PC-9 (cell line): ENCODE data around the gene NLGN1. TPM values are rescaled to one million over a fixed set of nuclear protein-coding genes. Genes with fewer than 3 reads are reported as not detected.

Experiments
- BruUV-seq: library from RNA; stranded (reverse); fragments of 400-500 nt; replicated peaks from 2 replicates; lab custom pipeline; 2021; lab: Mats Ljungman, UMichigan
- CTCF ChIA-PET: fragments of 300-600 bp; sonication (Branson Sonifier 250); formaldehyde crosslinking; loops from one replicate; lab custom pipeline; 2022; ENCODE audit warnings: antibody characterized with exemption; lab: Charles Lee
- POLR2A ChIA-PET: fragments of 300-600 bp; sonication (Branson Sonifier 250); formaldehyde crosslinking; loops from one replicate; lab custom pipeline; 2022; ENCODE audit warnings: antibody characterized with exemption; ENCODE audit not compliant: unreplicated experiment; lab: Charles Lee
- DNase-seq, 2 experiments: peaks; one replicate each; pipeline versions ENCODE4 v3.0.0 to v3.0.0-alpha.2; 2015 to 2022; ENCODE audit warnings: mixed read lengths in 1 of 2
- H2AFZ ChIP-seq: fragments of 200-600 bp; sonication (generic); 2 replicates; pipeline ENCODE4 v1.8.1; 2017; ENCODE audit warnings: antibody characterized with exemption
- H3F3A ChIP-seq: fragments of 200-600 bp; sonication (generic); 2 replicates; pipeline ENCODE4 v1.8.1; 2017; ENCODE audit warnings: antibody characterized with exemption, mild to moderate bottlenecking, low read depth; ENCODE audit not compliant: insufficient read depth
- H3K27ac ChIP-seq: fragments of 200-600 bp; sonication (generic); 2 replicates; pipeline ENCODE4 v1.6.1; 2016; ENCODE audit warnings: mixed run types
- H3K27me3 ChIP-seq: fragments of 200-600 bp; sonication (generic); 2 replicates; pipeline ENCODE4 v1.6.1; 2016; ENCODE audit warnings: low read depth, mixed run types; ENCODE audit not compliant: insufficient read depth
- H3K36me3 ChIP-seq: fragments of 200-600 bp; sonication (generic); 2 replicates; pipeline ENCODE4 v1.6.1; 2016; ENCODE audit warnings: low read depth, mixed run types
- H3K4me1 ChIP-seq: fragments of 200-600 bp; sonication (generic); replicated peaks from 2 replicates; pipeline ENCODE4 v1.6.1; 2016; ENCODE audit warnings: mixed run types; ENCODE audit not compliant: insufficient read depth
- H3K4me2 ChIP-seq: fragments of 200-600 bp; sonication (generic); 2 replicates; pipeline ENCODE4 v1.6.1; 2017; ENCODE audit warnings: mixed run types
- H3K4me3 ChIP-seq: fragments of 200-600 bp; sonication (generic); 2 replicates; pipeline ENCODE4 v1.6.1; 2016; ENCODE audit warnings: mixed run types
- H3K79me2 ChIP-seq: fragments of 200-600 bp; sonication (generic); 2 replicates; pipeline ENCODE4 v1.6.1; 2017; ENCODE audit warnings: low read depth, mixed run types
- H3K9me2 ChIP-seq: fragments of 200-600 bp; sonication (generic); 2 replicates; pipeline ENCODE4 v1.8.1; 2017; ENCODE audit warnings: mild to moderate bottlenecking; ENCODE audit not compliant: insufficient read depth
- H3K9me3 ChIP-seq: fragments of 200-600 bp; sonication (generic); 2 replicates; pipeline ENCODE4 v1.8.1; 2016; ENCODE audit warnings: low read depth; ENCODE audit not compliant: insufficient read depth
- H4K20me1 ChIP-seq: fragments of 200-600 bp; sonication (generic); 2 replicates; pipeline ENCODE4 v1.8.1; 2017; ENCODE audit not compliant: insufficient read depth
- CTCF ChIP-seq: fragments of 200-600 bp; sonication (generic); conservative IDR thresholded peaks from 2 replicates; pipeline ENCODE4 v1.6.1; 2017; ENCODE audit warnings: mixed run types, antibody characterized with exemption, mild to moderate bottlenecking, moderate library complexity
- EZH2 ChIP-seq: fragments of 200-600 bp; sonication (generic); IDR thresholded peaks from 2 replicates; pipeline ENCODE4 v1.8.0; 2017; ENCODE audit warnings: antibody characterized with exemption, low read depth
- intact Hi-C: fragments of 100-400 bp; cut with micrococcal nuclease; formaldehyde crosslinking; loops from one replicate; pipeline ENCODE4 v1.10.0; 2022; ENCODE audit not compliant: unreplicated experiment
- total RNA-seq: library from RNA; stranded (reverse); gene quantifications from 2 replicates; pipeline ENCODE4 v1.2.3, GENCODE V29; 2021

Gene NLGN1
- total RNA-seq, 1 experiment from 2014 or later, result 1.4 TPM

GRCh38 chr3:174278094-174278493 is 880.5 kb downstream of the NLGN1 start:
- no peak overlapping the region for H3K4me2 ChIP-seq
- CTCF ChIA-PET, result no interaction called here
- H3K27ac ChIP-seq, result no peak overlapping the region
- no peaks in the 10 kb centered on the region for H3F3A ChIP-seq
- H3K4me1 ChIP-seq, result no peaks in the 10 kb centered on the region
- H2AFZ ChIP-seq, result no peak overlapping the region
- intact Hi-C loops, result no loop called here
- BruUV-seq, result no TSS peak
- H3K27me3 ChIP-seq, result no peaks in the 10 kb centered on the region
- H3K4me3 ChIP-seq, result no peak overlapping the region
- no peaks in the 10 kb centered on the region for H4K20me1 ChIP-seq
- no peak for DNase-seq
- no peaks in the 10 kb centered on the region; the same call in 1 of the 2 replicates for H3K9me2 ChIP-seq
- no peaks in the 10 kb centered on the region for H3K9me3 ChIP-seq
- H3K79me2 ChIP-seq, result no peaks in the 10 kb centered on the region
- POLR2A ChIA-PET, result no interaction called here
- no peak for TF ChIP-seq EZH2
- no peak for TF ChIP-seq CTCF
- no peaks in the 10 kb centered on the region for H3K36me3 ChIP-seq

GRCh38 chr3:174280186-174280585 is 882.6 kb downstream of the NLGN1 start:
- Histone ChIP-seq H3F3A (no peaks in the 10 kb centered on the region), H3K27ac (no peak overlapping the region), H4K20me1 (no peaks in the 10 kb centered on the region), H3K9me3 (peaks cover 2% of the 10 kb centered on the region; the same call in 1 of the 2 replicates), H3K4me1 (no peaks in the 10 kb centered on the region), H3K4me2 (no peak overlapping the region), H2AFZ (no peak overlapping the region), H3K27me3 (no peaks in the 10 kb centered on the region), H3K4me3 (no peak overlapping the region), H3K9me2 (no peaks in the 10 kb centered on the region; the same call in 1 of the 2 replicates), H3K79me2 (no peaks in the 10 kb centered on the region), H3K36me3 (no peaks in the 10 kb centered on the region)
- no peak for TF ChIP-seq CTCF
- TF ChIP-seq EZH2, result no peak
- no peak for DNase-seq
- no TSS peak for BruUV-seq
- POLR2A ChIA-PET, result no interaction called here
- intact Hi-C loops, result no loop called here
- CTCF ChIA-PET, result no interaction called here

GRCh38 chr3:174285242-174285864 is 887.8 kb downstream of the NLGN1 start:
- no peak for DNase-seq
- no peaks in the 10 kb centered on the region for H3K27me3 ChIP-seq
- intact Hi-C loops, result no loop called here
- H3K79me2 ChIP-seq, result no peaks in the 10 kb centered on the region
- H3F3A ChIP-seq, result no peaks in the 10 kb centered on the region
- H3K36me3 ChIP-seq, result no peaks in the 10 kb centered on the region
- H3K4me1 ChIP-seq, result no peaks in the 10 kb centered on the region
- no peak overlapping the region for H3K4me2 ChIP-seq
- ChIA-PET CTCF (interaction anchor here (0.6 kb wide), 1 partner anchor 66 kb away, joined by 3 read pairs; no protein-coding TSS in a partner anchor), POLR2A (no interaction called here)
- no peaks in the 10 kb centered on the region for H3K9me2 ChIP-seq
- no TSS peak for BruUV-seq
- H3K9me3 ChIP-seq, result peaks cover 4% of the 10 kb centered on the region; the same call in 1 of the 2 replicates
- no peaks in the 10 kb centered on the region for H4K20me1 ChIP-seq
- no peak overlapping the region for H3K27ac ChIP-seq
- 0 out of 2 replicates have a peak overlapping the region, but pooled peaks have one; percentile 19 for H2AFZ ChIP-seq
- no peak for TF ChIP-seq EZH2
- no peak for TF ChIP-seq CTCF
- H3K4me3 ChIP-seq, result no peak overlapping the region
